ENCODE results near the gene DCUN1D1.

DCUN1D1 gene

DNA sequence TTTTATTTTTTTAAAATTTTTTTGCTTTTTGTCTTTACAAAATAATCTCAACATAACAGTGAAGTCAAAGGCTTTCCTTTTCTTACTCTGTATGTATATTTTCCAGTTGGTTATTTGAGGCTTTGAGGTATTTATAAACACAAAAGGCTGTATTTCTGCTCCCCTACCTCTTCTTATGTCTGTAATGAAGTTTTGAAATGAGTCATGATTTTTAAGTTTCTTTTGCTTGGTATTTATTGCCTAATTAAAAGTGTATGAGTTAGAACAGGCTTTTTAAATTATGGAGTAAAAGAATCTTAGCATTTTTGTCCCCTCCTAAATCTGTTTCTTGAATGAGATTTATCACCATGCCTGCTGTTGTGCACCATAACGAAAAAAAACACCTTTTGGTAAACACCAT, 66.0 kb downstream of the DCUN1D1 start:
- H3K27me3 ChIP-seq (ENCODE audit: control insufficient read depth, insufficient read depth, low read length): no peaks in the 10 kb centered on the region
- no peak overlapping the region for H3K4me2 ChIP-seq (ENCODE audit: low read length)
- TF ChIP-seq, protein P1, sequence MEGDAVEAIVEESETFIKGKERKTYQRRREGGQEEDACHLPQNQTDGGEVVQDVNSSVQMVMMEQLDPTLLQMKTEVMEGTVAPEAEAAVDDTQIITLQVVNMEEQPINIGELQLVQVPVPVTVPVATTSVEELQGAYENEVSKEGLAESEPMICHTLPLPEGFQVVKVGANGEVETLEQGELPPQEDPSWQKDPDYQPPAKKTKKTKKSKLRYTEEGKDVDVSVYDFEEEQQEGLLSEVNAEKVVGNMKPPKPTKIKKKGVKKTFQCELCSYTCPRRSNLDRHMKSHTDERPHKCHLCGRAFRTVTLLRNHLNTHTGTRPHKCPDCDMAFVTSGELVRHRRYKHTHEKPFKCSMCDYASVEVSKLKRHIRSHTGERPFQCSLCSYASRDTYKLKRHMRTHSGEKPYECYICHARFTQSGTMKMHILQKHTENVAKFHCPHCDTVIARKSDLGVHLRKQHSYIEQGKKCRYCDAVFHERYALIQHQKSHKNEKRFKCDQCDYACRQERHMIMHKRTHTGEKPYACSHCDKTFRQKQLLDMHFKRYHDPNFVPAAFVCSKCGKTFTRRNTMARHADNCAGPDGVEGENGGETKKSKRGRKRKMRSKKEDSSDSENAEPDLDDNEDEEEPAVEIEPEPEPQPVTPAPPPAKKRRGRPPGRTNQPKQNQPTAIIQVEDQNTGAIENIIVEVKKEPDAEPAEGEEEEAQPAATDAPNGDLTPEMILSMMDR (IDR thresholded peaks at IDR 0.05): no peak
- no peaks in the 10 kb centered on the region for H3K9me3 ChIP-seq (ENCODE audit: control insufficient read depth, low read length)
- H2AFZ ChIP-seq: no peak overlapping the region
- H3K9ac ChIP-seq: no peak overlapping the region
- H3K27ac ChIP-seq: no peak overlapping the region
- H3K36me3 ChIP-seq (ENCODE audit: control insufficient read depth, insufficient read depth, low read length): no peaks in the 10 kb centered on the region
- no peak overlapping the region for H3K4me3 ChIP-seq (ENCODE audit: low read depth, low read length)
- no peaks in the 10 kb centered on the region for H3K79me2 ChIP-seq
- H3K4me1 ChIP-seq: no peaks in the 10 kb centered on the region

GRCh38 chr3:182913889-182914288, 66.4 kb downstream of the DCUN1D1 start:
- Histone ChIP-seq H3K9ac (no peak overlapping the region), H3K4me3 (ENCODE audit: low read depth, low read length) (no peak overlapping the region), H3K4me2 (ENCODE audit: low read length) (no peak overlapping the region), H3K27ac (no peak overlapping the region), H3K9me3 (ENCODE audit: control insufficient read depth, low read length) (no peaks in the 10 kb centered on the region), H2AFZ (no peak overlapping the region), H3K79me2 (no peaks in the 10 kb centered on the region), H3K27me3 (ENCODE audit: control insufficient read depth, insufficient read depth, low read length) (no peaks in the 10 kb centered on the region), H3K36me3 (ENCODE audit: control insufficient read depth, insufficient read depth, low read length) (no peaks in the 10 kb centered on the region), H3K4me1 (no peaks in the 10 kb centered on the region)
- TF ChIP-seq, protein P1 (IDR thresholded peaks at IDR 0.05): no peak

- no peak overlapping the region for H3K4me2 ChIP-seq (ENCODE audit: low read length)
- no peak overlapping the region for H2AFZ ChIP-seq
- H3K4me1 ChIP-seq: no peaks in the 10 kb centered on the region
- no peak overlapping the region for H3K9ac ChIP-seq
- H3K27me3 ChIP-seq (ENCODE audit: control insufficient read depth, insufficient read depth, low read length): no peaks in the 10 kb centered on the region
- H3K36me3 ChIP-seq (ENCODE audit: control insufficient read depth, insufficient read depth, low read length): no peaks in the 10 kb centered on the region
- no peak overlapping the region for H3K27ac ChIP-seq
- no peaks in the 10 kb centered on the region for H3K79me2 ChIP-seq
- no peaks in the 10 kb centered on the region for H3K9me3 ChIP-seq (ENCODE audit: control insufficient read depth, low read length)
- TF ChIP-seq, protein P1 (IDR thresholded peaks at IDR 0.05): no peak
- H3K4me3 ChIP-seq (ENCODE audit: low read depth, low read length): no peak overlapping the region
These were observed 67.9 kb downstream of the DCUN1D1 start for GRCh38 chr3:182912474-182912873.

DNA sequence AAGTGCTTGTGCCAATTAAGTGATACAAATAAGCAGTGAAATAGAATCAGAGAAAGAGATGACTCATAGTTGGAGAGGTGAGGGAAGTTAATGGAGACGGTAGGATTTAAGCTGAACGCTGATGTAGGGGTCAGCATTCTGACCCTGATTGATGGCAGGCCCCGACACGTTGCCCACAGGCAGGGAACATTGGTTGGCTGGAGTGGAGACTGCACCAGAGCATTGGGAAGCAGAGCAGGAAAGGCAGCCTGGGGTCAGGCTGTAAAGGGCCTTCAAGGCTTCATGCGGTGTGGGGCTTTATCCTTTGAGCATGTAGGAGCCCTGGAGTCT, 68.6 kb downstream of the DCUN1D1 start:
- Histone ChIP-seq H3K27me3 (ENCODE audit: control insufficient read depth, insufficient read depth, low read length) (no peaks in the 10 kb centered on the region), H3K9ac (no peak overlapping the region), H3K9me3 (ENCODE audit: control insufficient read depth, low read length) (no peaks in the 10 kb centered on the region), H2AFZ (no peak overlapping the region), H3K27ac (no peak overlapping the region), H3K36me3 (ENCODE audit: control insufficient read depth, insufficient read depth, low read length) (no peaks in the 10 kb centered on the region), H3K4me3 (ENCODE audit: low read depth, low read length) (no peak overlapping the region), H3K4me2 (ENCODE audit: low read length) (no peak overlapping the region), H3K4me1 (no peaks in the 10 kb centered on the region), H3K79me2 (no peaks in the 10 kb centered on the region)
- TF ChIP-seq, protein P1 (IDR thresholded peaks at IDR 0.05): no peak

GRCh38 chr3:182910936-182911781, 69.2 kb downstream of the DCUN1D1 start:
- Histone ChIP-seq H3K9ac (no peak overlapping the region), H3K36me3 (ENCODE audit: control insufficient read depth, insufficient read depth, low read length) (no peaks in the 10 kb centered on the region), H3K27me3 (ENCODE audit: control insufficient read depth, insufficient read depth, low read length) (no peaks in the 10 kb centered on the region), H3K79me2 (no peaks in the 10 kb centered on the region), H3K27ac (no peak overlapping the region), H3K4me2 (ENCODE audit: low read length) (no peak overlapping the region), H2AFZ (no peak overlapping the region), H3K9me3 (ENCODE audit: control insufficient read depth, low read length) (no peaks in the 10 kb centered on the region), H3K4me1 (no peaks in the 10 kb centered on the region), H3K4me3 (ENCODE audit: low read depth, low read length) (no peak overlapping the region)
- TF ChIP-seq, protein P1 (IDR thresholded peaks at IDR 0.05): no peak
